Stimulated activated CD8-positive, alpha-beta memory T cell treated with anti-CD3 and anti-CD28 coated beads, Interleukin-7, amount 100 ng/mL, for 48 hours (primary cell): ENCODE data around the gene MPRIP.
"Not testable (repeated sequence)": the region's sequence is repeated elsewhere in the genome, so short reads cannot be mapped to it uniquely, and the experiment has no call there.

ENCODE experiments used
- DNase-seq, 2 donors: peaks; one replicate each; pipeline ENCODE4 v3.0.0-alpha.2; 2020; ENCODE audit warnings: low read depth in 1 of 2; ENCODE audit errors: extremely low read depth in 1 of 2

MPRIP gene

GRCh38 chr17:17124341-17124740, 82.1 kb downstream of the MPRIP start:
- no peak for DNase-seq

GRCh38 chr17:17125136-17126084, 83.2 kb downstream of the MPRIP start:
- no peak for DNase-seq

DNA sequence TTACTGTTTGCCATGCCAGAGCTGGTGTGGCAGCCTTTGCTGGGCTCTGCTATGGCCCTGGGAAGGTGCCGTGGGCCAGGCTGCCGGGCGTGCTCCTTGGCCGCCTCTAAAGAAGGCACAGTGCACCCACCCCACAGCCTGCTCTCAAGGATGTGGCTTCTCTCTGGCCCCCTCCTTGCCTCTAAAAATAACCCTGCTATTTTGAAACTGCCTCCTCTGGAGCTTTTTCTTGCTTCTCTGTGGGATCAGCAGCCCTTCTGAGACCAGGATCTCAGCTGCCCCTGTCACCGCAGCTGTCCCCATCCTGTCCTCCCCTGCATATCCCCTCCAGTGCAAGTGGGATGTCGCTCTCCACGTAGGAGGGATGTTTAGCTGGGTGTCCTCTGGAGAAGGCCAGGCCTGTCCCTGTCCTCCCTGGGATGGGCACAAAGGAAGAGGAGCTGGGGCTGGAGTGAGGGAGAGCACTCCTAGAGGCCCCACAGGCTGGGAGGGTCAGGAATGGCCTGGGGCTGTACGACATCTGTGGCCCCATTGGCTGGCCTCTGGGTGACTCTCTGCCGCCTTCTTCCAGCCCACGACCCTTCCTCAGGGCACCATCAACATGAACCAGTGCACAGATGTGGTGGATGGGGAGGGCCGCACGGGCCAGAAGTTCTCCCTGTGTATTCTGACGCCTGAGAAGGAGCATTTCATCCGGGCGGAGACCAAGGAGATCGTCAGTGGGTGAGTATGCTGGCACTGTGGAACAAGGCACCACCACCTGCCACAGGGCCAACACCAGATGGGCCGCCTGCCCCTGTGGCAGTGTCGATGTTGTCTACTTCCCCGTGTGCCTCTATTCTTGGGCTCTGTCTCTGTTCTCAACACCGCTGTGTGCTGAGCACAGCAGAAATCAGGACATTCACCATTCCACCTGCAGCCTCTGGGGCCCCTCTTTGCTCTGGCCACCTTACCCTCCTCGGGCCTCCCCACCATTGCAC, 84.2 kb downstream of the MPRIP start:
- no peak for DNase-seq

- DNase-seq: no peak
Observed at GRCh38 chr17:17127156-17127555, 84.9 kb downstream of the MPRIP start.

- no peak for DNase-seq
Observed at GRCh38 chr17:17127730-17128291, 85.6 kb downstream of the MPRIP start.

DNA sequence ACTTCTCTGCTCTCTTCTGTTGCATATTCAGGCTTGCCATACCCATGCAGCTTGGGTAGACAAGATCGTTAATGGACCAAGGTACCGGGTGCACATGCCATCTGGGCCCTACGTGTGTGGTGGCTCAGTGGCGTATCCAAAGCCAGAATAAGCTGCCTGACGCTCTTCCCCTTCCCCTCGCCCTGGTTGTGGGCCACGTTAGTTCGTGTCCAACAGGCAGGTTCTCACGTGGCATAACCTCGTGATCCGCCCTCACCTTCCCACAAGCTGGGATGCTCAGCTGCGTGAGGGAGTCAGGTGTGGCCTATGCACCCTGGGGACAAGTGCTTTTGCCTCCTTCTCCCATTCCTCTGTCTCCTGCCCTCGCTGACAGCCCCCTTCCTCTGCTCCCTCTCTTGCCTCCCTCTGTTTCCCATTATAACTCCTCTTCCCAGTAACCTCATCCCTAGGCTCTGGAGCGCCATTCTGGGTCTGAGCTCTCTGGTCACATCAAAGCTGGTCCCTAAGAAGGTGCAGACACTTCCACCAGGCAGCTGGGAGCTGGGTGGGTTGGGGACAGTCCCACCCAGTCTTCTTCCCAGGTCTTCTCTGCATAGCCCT, 86.3 kb downstream of the MPRIP start:
- no peak for DNase-seq

- no peak for DNase-seq
Observed at GRCh38 chr17:17129466-17129865, 87.2 kb downstream of the MPRIP start.

DNA sequence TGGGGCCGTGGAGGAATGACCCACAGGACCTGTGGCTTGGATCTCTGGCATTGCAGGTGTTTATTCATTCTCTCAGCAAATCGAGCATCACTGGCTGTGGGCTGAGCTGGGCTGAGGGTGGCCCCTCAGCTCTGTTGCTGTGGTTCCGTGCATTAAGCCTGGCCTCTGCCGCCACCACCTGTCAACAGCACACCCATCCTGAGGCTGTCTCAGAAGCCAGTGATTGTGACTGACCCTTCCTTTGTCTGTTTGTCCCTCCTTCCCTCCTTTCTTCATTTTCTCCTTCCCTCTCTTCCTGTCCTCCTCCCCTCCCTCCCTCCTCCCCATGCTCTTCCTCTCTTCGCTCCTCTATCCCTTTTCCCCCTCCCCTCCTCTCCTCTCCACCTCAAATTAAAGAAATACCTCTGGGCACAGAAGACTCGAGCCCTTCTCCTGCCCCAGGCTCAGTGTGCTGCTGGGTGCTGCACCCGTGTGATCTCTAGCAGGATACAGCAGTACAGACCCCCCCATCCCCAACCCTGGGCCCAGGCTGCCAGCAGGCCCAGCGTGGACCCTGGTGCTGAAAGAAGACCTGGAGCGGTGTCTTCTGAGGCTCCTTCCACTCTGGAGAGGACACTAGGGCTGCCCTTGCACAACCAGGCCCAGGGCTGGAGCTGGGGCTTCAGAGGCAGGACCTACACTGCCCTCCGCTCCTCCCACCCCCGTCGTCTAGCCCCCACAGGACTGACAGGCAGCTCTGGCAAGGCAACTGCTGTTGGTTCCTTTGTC, 88.0 kb downstream of the MPRIP start:
- no peak for DNase-seq

GRCh38 chr17:17131839-17132238, 89.6 kb downstream of the MPRIP start:
- no peak for DNase-seq

DNA sequence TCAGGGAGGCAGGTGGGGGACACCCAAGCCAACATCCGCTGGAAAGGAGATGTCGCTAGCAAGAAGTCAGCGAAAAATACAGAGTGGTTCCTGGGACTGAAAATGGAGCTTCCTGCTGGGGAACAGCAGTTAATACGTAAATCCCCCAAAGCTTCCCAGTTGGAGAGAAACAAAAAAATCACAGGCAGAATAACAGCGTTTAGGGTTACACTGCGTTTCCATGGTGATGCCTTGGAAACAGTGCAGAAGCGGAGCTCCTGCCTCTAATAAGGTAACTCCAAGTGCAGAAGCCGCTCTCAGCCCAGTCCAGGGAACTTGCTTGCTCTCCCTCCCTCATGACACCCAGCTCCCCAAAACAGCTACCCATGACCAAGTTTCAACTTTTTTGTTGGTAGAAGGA, 90.5 kb downstream of the MPRIP start:
- no peak for DNase-seq

DNA sequence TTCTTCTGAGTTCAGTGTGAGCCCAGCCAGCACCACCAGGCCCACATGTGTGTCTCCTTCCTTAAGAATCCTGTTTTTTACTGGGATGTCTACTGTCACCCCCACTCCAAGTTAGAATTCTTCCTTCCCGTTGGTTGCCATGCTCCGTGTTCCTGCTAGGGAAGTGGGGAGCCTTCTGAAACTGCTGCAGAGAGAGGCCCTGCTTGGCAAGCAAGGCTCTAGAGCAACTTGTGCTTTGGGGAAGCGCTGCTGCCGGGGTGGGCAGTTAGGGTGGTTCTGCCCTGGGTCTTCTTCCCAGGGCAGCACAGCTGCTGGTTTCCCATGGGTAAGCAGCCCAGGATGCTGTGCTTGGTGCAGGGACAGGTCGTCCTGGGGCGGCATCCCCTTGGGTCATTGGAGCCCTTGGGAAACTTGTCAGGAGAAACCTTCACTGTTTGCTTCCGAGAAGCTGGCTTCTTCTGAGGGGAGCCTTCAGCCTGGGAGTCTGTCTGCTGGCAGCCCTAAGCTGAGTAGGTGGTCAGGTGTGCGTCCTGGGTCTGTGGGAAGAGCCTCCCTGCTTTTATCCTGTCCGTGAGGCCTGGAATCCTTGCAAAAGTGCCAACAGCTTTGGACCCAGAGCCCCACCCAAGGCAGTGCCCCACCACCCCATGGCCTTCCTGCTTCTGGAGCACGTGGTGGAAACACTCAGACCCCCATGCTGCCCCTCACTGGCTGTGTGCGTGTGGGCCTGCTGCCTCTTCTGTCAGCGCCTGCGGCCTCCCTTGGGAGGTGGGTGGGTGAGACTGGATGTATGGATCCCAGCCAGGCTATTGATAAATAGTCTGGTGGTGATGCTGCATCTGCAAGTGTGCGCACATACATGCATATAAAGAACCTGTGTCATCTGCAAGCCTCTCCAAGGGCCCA, 92.0 kb downstream of the MPRIP start:
- no peak for DNase-seq

DNA sequence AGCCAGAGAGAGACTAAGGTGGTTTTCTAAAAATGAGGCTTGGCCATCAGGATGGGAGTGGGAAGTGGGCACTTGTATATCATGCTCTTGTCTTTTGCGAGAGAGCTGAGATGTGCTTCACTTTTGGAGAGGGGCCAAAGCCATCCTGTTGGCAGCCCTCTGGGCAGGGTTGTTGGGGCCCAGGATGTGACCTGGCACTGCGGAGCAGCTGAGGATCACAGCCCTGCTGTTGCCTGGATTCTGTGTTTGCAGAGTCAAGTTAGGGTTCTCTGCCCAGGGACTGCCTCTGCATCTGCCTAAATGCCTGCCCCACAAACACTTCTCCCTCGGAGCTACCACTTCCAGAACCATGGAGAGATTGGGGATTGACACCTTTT, 92.7 kb downstream of the MPRIP start:
- no peak for DNase-seq

- not testable (repeated sequence) for DNase-seq
Observed at GRCh38 chr17:17136221-17136620, 94.0 kb downstream of the MPRIP start.

DNA sequence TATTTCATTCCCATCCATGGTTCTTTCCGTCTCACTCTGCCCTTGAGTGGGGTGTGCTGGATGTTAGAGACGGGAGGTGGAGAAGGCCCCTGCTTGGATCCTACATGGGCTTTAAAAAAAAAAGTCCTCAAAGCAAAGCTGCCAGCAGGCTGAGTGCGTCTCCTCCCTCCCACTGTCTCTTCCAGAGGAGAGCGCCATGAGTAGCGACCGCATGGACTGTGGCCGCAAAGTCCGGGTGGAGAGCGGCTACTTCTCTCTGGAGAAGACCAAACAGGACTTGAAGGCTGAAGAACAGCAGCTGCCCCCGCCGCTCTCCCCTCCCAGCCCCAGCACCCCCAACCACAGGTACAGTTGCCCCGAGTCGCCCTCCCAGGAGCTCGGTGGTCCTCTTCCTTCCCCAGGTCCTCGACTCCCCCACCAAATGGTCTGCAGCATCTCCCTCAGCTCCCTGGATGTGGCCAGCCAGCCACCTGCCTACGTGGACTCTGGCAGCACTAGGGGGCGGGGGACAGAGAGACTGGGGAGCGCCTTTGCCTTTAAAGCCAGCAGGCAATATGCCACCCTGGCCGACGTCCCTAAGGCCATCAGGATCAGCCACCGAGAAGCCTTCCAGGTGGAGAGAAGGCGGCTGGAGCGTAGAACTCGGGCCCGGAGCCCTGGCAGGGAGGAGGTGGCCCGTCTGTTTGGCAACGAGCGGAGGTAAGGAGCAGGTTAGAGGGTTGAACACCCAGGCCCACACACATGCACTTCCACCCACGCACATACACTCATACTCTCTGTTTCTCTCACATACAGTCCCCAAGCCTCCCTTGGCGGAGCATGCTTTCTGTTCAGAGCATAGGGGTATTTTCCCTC, 95.7 kb downstream of the MPRIP start:
- no peak for DNase-seq

- no peak for DNase-seq
Observed at GRCh38 chr17:17139972-17140589, 97.8 kb downstream of the MPRIP start.

- no peak for DNase-seq
Observed at GRCh38 chr17:17140590-17140980, 98.3 kb downstream of the MPRIP start.

DNA sequence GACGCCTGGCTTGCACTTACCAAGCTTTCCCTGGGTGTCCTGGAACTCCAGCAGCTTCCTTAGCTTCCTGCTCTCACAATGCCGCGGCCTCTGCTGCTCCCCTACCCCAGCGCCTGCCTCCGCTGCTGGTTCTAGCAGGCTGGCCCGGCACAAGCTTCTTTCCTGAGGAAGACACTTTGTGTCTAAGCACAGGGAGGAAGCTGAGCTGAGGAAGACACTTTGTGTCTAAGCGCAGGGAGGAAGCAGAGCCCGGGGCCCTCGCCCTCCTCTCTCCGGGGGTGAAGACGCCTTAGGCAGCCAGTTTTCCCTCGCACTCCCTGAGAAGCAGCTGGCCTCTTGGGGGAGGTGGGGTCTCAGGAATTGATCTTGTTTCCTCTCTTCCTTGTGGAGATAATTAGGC, 99.0 kb downstream of the MPRIP start:
- DNase-seq: no peak
